NK-92 (cell line): ENCODE results near the gene CLMN.

Experiments used
- DNase-seq: peaks from one replicate; lab custom pipeline; 2025; ENCODE audit not compliant: unreplicated experiment; lab: John Stamatoyannopoulos, UW

CLMN gene, protein sequence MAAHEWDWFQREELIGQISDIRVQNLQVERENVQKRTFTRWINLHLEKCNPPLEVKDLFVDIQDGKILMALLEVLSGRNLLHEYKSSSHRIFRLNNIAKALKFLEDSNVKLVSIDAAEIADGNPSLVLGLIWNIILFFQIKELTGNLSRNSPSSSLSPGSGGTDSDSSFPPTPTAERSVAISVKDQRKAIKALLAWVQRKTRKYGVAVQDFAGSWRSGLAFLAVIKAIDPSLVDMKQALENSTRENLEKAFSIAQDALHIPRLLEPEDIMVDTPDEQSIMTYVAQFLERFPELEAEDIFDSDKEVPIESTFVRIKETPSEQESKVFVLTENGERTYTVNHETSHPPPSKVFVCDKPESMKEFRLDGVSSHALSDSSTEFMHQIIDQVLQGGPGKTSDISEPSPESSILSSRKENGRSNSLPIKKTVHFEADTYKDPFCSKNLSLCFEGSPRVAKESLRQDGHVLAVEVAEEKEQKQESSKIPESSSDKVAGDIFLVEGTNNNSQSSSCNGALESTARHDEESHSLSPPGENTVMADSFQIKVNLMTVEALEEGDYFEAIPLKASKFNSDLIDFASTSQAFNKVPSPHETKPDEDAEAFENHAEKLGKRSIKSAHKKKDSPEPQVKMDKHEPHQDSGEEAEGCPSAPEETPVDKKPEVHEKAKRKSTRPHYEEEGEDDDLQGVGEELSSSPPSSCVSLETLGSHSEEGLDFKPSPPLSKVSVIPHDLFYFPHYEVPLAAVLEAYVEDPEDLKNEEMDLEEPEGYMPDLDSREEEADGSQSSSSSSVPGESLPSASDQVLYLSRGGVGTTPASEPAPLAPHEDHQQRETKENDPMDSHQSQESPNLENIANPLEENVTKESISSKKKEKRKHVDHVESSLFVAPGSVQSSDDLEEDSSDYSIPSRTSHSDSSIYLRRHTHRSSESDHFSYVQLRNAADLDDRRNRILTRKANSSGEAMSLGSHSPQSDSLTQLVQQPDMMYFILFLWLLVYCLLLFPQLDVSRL

DNA sequence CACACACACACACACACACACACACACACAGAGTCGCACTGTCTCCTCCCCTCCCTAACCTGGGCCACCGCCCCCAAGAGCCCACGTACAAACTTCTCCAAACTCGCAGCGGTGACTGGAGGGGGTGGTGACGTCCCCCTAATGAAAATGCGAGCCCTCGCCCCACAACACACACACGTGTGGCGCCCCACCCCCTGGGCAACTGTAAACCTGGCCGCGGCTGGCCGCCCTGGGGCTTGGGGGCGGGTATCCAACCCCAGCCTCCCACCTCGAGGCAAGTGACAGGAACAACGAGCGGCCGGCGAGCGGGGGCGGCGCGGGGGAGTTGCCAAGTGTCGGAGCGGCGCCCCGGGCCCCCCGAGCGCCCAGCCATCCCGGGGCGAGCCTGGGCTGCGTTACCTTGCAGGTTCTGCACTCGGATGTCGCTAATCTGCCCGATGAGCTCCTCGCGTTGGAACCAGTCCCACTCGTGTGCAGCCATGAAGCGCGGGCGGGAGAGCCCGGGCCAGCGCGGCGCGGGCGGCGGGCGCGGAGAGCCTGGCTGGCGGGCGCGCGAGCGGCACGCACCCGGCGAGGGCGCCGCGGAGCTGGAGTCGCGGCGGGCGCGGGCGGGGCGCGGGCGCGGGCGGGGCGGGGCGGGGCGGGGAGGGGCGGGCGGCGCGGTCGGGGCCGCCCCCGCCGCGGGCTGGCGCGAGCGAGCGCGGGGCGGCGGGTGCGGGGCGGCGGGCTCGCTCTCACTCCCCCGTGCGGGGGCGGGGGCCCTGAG is at the start of gene CLMN:
TSS of gene CLMN (minus strand) at position 597 of the 766 bp plus-strand sequence. CDS start at position 481, 116 bp downstream.
- no peak for DNase-seq

DNA sequence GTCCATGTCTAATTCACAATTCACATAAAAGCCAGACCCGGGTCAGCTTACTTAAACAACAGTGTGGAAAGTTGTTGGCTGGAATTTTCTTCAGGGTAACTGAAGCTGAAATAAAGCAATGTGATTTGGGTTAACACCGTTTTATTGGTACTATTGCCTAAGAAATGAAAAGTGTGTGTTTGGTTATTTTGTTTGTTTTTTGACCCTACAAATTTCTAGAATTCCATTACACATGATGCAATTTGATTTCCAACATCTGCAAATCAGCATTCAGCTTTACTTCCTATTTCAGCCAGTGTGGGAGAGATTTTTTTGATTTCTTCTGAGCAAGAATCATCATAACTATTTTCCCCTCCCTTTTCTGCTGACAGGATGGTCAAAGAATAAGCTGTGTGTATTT is 45.7 kb upstream of the CLMN start:
- no peak for DNase-seq

DNA sequence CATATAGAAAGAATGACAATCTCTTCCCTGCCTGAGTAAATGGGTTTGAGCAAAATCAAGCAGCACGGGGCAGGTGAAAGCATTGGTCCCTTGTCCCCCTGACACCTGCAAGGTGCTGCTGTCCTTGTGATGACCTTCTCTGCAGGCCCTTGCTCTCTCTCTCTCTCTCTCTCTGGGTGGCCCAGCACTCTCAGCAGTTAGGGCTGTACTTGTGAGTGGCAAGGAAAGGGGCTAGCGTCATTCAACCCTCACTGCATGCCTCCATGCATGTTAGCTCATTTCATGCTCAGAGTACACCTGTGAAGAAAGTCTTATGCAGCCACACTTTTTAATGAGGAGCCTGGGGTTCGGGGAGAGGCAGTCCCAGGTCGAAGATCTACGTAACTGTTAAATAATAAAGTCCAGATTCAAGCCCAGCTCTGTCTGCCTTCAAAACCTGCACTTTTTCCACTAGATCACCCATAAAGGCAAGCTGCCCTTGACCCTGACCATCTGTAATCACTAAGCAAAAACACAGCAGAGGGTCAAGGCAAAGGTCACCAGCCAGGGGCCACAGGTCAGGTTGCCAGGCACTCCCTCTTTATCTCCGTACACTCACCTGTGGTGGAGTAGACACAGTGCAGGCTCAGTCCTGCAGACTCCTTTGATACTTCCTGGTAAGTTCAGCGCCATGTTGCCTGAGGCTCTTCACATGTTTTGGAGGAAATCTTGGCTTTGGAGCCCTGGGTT is 44.9 kb upstream of the CLMN start:
- DNase-seq: no peak

DNA sequence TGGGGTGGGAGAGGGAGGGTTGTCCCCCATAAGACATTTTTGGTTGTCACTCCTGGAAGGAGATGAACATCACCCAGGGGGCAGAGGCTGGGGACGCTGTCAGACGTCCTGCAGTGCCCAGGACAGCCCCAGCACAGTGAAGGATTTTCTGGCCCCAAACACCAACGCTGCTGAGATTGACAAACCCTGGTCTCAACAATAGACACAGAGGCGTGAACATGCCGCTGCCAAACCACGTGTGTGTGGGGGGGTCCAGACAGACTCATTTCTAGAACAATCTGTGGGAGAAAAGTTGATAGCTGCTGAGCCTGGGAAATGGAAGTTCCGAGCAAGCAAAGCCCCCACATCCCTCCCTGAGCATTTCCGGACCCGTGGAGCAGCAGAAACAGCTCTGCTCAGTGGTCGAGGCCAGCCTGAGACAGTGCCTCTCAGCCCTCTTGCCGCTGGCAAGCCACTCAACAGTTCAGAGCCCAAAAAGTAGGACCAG is 43.8 kb upstream of the CLMN start:
- no peak for DNase-seq

DNA sequence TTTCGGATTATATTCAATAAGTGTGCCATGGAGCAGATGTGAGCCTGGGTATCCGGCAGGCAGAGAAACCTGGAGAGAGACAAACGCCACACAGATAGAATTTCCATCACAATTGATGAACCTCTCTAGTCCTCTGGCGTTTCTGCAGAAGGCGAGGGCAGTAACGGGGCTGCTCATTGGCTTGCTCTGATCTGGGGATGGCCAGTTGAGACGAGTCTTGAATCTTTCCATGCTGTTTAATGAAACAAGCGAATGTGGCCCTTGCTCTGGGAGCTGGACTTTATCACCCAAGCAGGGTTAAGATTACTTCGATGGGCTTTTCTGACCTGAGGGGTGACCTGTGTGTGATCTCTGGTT is 42.4 kb upstream of the CLMN start:
- no peak for DNase-seq

DNA sequence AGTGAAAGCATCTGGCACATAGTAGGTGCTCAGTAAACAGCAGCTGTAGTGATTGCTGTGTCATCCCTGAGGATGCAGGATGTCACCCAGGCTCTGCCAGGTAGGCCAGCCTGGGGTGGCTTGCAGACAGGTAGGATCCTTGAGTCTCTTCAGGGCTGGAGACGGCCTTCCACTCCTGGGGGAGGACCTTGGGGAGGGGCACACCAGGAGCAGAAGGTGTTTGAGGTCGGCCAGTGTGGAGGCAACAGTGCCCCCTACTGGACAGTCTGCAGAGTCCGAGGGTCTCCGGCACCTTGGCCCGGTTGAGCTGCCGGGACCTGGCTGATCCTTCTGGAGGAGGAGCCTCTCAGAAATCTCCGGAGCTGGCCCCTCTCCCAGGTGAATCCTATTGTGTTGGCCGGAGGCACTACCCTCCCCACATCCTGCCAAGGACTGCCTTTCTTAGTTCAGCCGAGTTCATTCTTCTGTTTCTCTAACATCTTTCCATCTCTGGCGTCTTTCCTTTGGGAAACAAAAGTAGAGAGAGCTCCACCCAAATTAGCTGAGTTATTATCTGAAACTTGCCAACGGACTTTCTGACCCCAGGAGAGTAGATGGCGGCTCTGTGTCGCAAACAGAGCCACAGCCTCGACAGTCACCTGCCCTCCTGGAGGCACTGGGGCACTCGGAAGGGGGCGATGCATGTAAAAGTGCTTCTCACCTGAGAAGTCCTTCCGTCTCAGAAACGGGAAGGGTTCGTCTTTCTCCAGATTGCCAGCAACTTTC is 41.8 kb upstream of the CLMN start:
- DNase-seq: no peak

DNA sequence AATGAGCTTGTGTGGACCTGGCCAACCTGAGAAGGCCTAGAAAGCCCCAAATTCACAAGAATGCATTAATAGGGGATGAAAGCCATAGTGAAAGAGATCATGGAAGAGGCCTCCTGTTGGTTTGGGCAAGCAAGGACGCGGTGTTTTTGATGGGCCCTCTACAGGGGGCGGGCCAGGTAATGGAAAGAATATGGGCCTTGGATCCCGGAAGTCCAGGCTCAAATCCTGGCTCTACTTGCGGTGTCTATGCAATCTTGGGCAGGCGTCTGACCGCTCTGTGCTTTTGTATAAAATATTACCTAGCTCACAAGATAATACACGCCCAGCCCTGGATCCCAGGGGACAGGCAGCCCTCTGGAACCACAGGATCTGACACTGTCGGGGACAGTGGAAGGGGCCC is 41.1 kb upstream of the CLMN start:
- DNase-seq: no peak

DNA sequence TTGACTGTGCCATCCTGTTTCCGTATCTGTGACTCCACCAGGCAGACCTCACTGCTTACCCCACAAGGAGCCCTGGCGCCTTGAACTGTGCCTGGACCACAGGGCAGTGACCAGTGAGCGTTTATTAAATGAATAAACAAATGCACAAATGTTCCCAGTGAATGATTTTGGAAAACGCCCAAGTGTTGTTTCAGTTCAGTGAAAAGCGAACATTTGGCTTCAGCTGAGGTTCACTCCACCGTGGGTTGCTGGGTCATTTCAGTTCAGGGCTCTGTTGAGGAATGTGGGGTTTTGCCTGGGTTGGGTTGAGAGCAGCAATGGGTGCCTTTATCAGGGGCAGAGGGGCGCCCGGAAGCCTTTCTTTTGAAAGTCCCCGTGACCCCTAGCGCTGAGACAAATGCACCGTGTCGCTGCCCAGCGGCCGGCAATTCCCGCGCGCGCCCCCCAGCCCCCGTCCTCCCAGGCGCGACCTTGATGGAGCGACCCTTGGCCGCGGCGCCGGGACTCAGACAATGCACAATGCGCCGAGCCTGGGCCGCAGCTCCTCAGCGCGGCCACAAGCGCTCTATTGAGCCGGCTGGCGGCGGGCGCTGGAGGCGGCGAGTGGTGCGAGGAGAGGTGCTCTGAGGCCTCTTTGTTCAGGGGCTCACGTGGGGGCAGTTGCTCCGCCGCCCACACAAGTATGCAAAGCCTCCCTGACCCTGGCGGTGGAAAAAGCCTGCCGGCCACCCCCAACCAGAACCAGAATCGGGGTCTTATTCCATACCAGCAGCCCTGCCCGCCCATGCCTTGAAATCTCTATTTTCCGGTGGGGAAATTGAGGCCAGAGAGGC is 40.5 kb upstream of the CLMN start:
- no peak for DNase-seq

DNA sequence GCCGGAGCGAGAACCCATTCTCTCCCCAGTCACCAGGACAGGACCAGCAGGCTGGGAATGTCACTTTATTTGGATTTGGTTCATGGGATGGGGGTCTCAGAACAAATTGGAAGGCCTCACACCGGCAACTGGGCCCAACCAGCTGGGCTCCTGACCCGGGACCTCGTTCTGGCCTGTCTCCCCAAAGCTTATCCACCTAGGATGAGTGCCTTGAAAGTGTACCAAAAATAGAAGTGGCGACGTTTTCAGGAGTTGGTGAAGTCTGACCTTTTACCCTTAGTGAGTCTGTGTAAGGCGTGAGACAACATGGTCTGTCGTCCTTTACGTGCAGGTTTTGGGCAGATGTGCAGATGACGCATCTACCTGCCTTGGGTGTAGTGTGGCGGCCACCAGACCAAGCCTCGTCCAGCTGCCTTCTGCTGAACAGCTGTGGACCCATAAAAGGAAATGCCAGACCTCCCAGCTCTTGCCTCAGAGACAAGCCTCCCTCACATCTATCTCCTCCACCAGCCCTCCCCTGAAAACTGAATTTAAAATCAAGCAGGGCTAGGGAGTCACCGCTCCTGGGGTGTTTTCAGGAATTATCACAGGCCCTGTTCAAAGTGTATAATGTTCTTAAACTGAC is 36.6 kb upstream of the CLMN start:
- DNase-seq: no peak

DNA sequence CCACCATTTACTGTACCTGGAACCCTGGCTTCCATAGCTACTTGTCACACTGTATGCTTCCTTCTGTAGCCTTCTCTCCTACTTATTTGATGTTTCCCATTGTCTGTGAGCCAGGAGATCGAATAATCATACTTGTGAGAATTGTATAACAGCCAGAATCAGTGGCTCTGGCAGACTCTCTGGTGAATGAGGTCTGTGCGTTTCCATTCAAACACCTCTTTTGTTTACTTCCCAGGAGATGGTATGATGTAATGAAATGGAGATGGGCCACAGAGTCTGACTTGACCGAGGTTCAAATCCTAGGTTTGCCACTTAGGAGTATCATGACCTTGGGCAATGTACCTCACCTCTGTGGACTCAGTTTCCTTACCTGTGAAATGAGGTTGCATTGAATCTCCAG is 35.7 kb upstream of the CLMN start:
- DNase-seq: no peak

DNA sequence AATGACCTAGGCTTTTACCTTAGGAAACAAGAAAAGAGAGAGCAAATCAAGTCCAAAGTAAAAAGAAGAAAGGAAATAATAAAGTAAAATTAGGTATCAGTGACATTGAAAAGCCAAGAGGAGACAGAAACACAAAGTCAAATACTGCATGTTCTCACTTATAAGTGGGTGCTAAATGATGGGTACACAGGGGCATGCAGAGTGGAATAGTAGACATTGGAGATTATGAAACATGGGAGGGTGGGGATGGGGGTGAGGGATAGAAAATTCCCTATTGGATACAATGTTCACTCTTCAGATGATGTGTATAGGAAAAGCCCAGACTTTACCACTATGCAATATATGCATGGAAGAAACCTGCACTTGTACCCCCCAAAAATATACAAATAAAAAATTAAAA is 35.1 kb upstream of the CLMN start:
- no peak for DNase-seq

DNA sequence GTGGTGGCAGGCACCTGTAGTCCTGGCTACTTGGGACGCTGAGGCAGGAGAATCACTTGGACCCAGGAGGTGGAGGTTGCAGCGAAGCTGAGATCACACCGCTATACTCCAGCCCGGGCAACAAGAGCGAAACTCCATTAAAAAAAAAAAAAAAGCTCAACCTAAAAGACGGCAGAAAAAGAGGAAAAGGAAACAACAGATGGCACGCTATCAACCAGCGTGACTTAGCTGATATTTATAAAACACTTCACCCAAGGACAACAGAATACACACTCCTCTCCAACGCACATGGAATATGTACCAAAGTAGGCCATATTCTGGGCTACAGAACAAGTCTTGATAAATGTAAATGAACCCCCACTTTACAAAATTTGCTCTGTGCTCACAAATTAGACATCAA is 34.0 kb upstream of the CLMN start:
- no peak for DNase-seq

DNA sequence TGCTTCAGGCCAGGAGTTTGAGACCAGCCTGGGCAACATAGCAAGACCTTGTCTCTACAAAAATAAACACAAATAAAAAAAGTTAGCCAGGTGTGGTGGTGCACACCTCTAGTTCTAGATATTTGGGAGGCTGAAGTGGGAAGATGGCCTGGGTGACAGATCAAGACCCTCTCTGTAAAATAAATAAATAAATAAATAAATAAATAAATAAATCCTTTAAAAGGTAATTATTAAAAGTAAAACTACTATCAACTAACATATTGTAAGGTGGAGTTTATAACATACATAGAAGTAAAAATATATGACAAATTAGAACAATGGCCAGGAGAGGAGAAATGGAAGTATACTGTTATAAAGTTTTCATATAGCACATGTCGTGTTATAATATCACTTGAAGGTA is 33.3 kb upstream of the CLMN start:
- no peak for DNase-seq

DNA sequence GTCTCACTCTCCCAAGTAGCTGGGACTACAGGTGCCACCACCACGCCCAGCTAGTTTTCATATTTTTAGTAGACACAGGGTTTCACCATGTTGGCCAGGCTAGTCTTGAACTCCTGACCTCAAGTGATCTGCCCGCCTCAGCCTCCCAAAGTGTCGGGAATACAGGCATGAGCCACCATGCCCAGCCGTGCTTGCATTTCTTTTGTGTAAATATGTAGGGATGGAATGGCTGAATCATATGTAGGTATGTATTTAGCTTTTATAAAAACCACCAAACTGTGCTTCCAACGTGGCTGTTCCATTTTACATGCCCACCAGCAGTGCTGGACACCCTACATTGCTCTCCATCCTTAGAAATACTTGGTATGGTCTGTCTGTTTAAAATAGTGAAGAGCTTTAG is 32.8 kb upstream of the CLMN start:
- DNase-seq: no peak

DNA sequence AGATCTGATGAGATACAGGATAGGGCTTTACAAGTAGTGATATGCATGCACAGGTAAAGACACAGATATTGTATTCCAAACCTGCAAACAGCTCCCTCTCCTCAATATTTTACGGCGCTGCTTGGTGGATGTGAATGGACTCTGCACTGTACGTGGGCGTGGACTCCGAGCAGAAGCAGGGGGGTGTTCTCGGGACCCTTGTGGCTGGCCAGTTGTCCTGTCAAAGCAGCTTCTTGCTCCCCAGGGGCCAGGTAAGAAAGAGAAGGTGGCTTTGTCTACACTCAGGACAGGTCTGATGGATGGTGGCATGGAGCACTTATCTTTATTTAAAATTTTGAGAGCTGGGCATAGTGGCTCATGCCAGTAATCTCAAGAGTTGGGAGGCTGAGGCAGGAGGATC is 29.5 kb upstream of the CLMN start:
- no peak for DNase-seq

DNA sequence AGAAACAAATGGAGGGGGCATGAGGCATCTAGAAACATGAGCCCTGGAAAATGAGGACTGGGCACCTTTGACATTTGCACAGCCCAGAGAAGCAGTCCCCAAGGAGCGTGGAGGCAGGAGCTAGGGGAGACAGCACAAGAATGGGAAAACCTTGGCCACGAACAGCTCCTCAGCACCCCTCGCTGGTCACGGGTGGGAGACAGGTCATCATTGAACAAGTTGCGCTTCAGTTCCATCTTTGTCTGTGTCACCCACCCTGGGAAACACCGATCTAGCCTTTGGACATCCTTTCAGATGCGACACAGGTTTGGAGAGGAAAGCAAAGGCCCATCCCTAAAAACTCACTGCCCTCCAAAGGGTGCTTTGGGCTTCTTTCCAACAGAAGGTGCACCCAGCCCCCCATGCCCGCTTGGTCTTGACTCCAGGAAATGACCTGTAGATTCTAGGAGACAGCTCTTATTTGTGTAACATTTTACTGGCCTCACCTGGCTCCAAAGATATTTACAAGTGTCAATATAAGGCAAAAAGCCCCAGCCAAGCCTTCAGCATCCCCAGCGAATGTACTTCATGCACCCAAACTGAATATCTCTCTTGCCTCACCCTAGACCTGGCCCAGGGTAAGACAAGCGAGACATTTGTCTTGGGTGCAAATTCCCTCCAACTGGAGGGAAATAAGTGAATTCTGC is 28.8 kb upstream of the CLMN start:
- DNase-seq: no peak

DNA sequence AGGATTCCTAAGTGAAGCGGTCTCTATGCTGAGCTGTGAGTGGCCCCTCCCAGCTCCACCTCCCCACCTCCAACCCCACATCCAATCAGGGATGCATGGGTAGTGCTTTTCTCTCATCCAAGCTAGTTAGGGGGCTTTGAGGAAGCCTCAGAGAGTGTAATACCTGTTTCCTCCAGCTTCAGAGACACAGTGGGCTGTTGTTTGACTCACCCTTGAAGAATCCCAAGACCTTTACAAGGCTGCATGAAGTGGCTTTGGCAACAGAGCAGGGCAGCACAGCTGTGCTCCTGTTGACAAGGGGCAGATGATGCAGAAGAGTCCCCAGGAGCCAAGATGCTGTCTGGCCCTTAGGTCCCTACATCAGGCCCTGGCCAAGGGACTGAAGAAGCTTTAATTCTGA is 27.1 kb upstream of the CLMN start:
- DNase-seq: no peak

DNA sequence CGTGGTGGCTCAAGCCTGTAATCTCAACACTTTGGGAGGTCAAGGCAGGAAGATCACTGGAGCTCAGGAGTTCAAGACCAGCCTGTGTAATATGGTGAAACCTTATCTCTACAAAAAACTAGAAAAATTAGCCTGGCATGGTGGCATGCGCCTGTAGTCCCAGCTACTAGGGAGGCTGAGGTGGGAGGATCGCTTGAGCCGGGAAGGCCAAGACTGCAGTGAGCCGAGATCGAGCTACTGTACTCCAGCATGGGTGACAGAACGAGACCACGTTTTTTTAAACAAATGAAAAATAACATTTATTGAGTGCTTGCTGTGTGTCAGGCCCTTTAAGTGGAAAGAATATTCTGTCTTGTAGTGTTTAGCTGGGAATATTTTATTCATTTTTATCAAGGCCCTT is 26.6 kb upstream of the CLMN start:
- DNase-seq: no peak
